Stimulated activated CD8-positive, alpha-beta memory T cell treated with anti-CD3 and anti-CD28 coated beads, Interleukin-7, amount 100 ng/mL, for 4 hours (primary cell): ENCODE results near the gene NDUFC1.
A peak's percentile ranks its signal among the peaks of the same experiment; 100 is the strongest.
"Not testable (repeated sequence)": the region's sequence is repeated elsewhere in the genome, so short reads cannot be mapped to it uniquely, and the experiment has no call there.

Source experiments
- DNase-seq, 2 donors: peaks; one replicate each; pipeline ENCODE4 v3.0.0-alpha.2; 2020; ENCODE audit warnings: low read depth in 2 of 2

Gene NDUFC1

DNA sequence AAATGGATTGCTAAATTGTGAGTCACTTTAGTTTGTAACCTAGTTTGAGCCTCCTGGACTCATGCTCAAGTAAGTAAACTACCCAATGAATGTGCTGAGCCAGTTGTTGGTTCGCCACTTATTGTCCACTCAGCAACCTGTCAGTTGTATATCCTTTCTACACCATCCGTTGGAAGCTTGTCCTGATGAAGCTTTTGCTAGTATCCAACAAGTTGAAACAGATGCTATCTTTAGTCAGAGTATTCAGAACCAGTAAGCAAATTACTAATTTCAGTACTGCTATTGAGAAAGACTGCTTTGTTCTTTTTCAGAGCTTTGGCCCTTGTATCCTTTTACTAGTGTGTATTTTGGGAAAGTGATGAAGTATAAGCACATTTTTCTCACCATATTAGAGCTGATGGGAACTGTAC is 5.3 kb downstream of the NDUFC1 start:
- no peak for DNase-seq

DNA sequence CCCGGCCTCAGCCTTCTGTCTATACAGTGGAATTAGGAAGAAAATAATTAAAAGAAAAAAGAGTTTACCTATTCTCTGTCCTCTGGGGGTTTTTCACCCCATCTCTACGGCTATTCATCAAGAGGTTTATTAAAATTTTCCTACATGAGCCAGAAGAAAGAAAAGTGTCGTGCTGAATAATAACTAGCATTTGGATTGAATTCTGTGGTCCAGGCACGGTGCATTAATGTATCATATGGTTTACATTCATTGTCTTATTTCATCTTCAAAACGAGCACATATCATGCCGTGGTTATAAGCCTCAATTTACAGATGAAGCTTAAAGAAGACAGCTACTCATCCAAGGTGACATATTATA is 6.4 kb downstream of the NDUFC1 start:
- DNase-seq, result no peak

DNA sequence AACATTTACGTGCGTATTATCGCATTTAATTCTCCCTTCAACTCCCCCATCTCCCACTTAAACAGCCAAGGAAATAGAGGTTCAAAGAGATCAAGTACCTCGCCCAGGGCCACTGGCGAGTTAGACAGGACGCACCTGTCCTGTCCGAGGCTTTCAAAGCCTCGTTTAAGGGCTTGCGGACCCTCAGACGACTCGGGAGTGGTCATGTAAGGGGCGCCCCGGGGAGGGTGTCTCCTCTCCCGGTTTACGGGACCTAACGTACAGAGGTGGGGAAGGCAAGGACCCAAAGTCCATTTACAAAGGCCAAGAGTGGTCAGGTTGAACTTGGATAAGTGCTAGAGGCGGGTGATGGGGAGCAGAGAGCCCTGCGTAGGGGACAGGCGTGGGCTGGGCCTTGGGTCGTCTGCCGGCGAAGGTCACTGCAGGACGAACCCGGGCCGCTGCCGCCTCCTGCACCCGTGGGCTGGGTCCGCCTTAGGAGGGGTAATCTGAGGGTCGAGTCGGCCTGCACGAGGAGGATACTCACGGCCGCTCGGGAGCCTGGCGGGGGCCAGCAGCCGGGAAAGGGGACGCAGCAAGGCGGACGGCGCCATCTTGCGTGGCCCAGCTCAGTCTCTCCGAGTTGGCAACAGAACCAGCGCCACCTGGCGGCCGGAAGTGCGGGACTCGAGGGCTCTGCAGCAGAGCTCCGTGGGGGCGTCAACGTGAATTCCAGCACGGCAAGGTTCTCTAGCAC is 6.9 kb downstream of the NDUFC1 start:
- peak; percentile 92 to 96 for DNase-seq

DNA sequence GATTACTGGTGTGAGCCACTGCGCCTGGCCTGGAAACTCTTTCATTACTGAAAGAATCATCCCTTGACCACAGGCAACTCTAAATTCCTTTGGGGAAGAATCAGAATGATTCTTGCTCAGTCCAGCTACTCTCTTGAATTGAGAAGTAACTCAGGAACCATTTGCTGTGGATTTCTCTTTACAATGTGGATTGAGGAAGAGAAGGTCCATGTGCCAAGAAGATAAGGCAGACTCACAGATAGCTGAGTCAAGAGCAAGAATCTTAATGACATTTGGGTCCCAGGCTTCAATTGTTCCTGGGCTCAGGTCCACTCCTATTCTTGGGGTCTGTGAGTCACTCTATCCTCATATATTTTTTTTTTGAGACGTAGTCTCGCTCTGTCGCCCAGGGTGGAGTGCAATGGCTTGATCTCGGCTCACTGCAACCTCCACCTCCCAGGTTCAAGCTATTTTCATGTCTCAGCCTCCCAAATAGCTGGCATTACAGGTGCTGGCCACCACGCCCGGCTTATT is 16.0 kb downstream of the NDUFC1 start:
- DNase-seq, result no peak

DNA sequence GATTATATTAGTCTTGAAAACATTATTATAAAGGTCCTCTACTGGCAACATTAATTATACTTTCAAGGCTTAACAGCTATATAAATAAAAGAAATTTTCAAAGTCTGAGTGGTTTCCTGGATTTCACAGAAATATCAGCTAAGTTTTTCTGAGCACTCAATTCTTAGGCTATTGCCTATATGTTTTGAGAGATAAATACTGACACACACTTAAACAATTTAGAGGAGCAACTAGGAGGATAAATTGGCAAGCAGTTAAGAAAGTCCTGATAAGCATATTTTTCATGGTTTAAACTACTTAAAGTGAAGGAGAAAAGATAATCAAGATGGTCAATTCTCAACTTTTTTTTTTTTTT is 19.6 kb downstream of the NDUFC1 start:
- no peak for DNase-seq

- no peak for DNase-seq
Measured at GRCh38 chr4:139282065-139282720, 20.1 kb downstream of the NDUFC1 start.

- DNase-seq, result peak in 1 of 2 donors; percentile 6
Measured at GRCh38 chr4:139279760-139280620, 22.3 kb downstream of the NDUFC1 start, which contains the start of gene MGARP. Gene MGARP, minus strand, starts transcription at chr4:139280225. Its CDS starts 67 bp downstream, at chr4:139280158.

DNA sequence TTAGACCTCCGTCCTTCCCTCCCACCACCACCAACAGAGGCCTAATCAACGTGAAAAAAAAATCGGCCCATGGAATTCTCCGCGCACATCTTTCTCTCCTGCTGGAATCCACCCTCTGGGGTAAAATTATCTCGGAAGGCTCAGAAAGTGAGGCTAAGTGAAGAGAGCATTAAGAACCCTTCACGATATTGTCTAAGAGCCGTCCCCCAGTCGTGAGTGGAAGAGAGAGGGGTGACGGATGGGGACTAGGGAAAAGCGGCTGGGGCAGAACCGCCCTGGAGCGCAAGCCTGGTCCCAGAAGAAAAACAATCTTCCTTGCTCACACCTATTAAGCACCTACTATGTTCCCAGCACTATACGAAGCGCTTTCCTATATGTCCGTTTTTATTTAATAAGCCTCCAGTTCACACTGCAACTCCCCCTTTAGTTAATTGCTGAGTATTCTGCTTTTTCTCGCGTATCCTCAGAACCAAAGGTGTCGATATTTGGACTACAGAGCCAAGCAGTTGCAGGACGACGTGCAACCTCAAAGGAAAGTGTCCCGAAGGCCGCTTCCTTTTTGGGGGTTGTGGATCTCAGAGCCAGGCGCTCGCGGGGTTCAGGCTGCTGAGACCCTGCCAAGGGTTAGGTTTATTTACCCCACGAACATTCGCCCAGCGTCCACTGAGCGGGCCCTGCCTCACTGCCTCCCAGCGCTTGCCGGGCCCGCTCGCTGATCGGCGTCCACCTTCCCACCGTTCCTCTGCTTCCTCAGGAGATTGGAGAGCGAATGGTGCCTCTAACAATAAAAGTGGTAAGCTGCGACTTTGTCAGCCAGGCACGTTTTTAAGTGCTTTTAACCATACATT is 23.1 kb downstream of the NDUFC1 start:
- no peak for DNase-seq

DNA sequence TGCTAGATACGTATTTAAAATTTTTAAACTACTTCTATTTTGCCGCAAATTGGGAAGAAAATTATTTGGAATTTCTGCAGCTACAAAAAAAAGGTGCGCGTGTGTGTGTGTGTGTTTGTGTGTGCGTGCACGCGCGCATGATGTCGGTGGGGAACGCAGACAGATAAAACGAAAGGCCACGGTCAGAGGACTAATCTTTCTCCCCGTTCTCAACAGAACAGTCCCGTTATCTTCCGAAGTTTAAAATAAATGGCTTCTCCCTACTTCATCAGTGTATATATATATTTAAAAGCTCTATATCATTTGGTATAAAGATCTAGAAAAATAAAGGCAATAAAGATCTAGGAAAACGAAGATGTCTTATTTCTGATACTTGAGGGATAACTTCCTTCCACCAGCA is 23.8 kb downstream of the NDUFC1 start:
- DNase-seq, result no peak

- DNase-seq, result no peak
Measured at GRCh38 chr4:139275281-139275735, 27.0 kb downstream of the NDUFC1 start.

- DNase-seq, result no peak
Measured at GRCh38 chr4:139274790-139275189, 27.5 kb downstream of the NDUFC1 start.

GRCh38 chr4:139273835-139274234 is 28.4 kb downstream of the NDUFC1 start:
- DNase-seq, result no peak

- DNase-seq, result no peak
Measured at GRCh38 chr4:139267301-139267700, 35.0 kb downstream of the NDUFC1 start.

DNA sequence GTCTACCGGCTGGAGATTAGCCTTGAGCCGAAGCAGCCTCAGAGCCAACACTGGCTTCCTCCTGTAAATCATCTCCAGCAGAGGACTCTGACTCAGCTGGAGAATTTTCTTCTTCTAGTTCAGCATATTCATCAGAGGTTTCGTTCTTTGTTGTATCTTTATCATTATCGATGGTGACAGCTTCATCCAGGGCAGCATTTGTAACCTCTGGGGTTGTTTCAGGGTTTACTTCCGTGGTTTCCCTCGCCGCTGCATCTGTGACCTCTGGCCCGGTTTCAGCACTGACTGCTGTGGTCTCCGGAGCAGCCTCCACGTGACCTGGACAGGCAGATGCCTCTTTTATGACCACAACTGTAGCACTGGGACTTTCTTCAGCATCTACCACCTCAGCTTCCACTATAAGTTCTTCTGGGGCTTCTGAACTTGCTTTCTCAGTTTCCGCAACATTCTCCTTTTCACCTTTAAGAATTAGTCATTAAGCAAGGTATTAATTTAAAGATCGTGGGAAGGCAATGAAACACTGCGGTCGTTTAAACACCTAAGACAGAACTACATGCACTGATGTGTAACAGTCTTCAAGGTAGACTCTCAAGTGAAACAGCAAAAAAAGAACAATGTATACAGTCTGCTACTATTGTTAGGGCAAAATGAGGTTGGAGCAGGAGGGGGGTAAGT is 35.6 kb downstream of the NDUFC1 start:
- DNase-seq, result peak; percentile 57 to 62

GRCh38 chr4:139266208-139266582 is 36.1 kb downstream of the NDUFC1 start:
- DNase-seq, result no peak

DNA sequence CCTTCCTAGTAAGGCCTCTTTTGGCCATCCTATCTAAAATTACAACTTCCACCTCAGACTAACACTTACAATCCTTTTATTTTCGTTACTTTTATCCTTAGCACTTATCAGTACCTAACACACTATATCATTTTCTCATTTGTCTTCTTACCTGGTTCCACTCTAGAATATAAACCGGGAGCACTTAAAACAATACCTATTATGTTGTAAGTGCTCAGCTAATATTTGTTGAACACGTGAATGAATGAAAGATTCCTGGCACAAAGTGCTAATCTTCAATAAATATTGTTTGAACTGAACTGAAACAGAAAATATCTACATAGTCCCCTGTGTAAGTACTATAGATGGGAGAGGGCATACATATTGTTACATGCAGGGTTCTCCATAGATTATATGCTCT is 36.6 kb downstream of the NDUFC1 start:
- DNase-seq, result no peak

- DNase-seq, result no peak
Measured at GRCh38 chr4:139256349-139256748, 45.9 kb downstream of the NDUFC1 start.

DNA sequence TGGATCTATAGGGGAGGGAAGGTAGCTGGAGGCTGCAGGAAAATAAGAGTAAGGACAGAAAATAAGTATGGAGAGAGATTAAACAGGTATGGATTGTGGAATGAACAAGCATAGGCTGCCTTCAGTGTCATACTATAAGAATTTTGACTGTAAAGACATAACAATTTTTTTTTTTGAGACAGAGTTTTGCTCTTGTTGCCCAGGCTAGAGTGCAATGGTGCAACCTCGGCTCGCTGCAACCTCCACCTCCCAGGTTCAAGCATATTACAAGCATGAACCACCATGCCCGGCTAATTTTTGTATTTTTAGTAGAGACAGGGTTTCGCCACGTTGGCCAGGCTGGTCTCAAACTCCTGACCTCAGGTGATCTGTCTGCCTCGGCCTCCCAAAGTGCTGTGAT is 46.7 kb downstream of the NDUFC1 start:
- DNase-seq, result not testable (repeated sequence)

DNA sequence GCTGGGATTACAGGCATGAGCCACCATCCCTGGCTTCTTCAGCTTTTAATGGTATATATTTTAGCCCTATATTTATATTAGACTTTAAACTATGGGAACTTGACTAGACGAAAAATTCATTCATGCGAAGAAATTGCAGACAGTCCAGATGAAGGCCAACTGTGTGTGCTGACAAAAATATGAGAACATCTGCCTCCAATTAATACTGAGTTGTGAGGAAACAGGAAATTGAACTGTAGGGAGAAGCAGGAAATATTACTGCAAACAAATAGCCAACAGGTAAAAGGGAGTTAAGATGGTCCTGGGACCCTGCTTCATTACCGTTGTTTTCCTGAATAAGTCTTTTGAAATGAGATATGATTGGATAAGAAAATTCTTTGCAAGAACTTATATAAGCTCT is 48.6 kb downstream of the NDUFC1 start:
- DNase-seq, result no peak

DNA sequence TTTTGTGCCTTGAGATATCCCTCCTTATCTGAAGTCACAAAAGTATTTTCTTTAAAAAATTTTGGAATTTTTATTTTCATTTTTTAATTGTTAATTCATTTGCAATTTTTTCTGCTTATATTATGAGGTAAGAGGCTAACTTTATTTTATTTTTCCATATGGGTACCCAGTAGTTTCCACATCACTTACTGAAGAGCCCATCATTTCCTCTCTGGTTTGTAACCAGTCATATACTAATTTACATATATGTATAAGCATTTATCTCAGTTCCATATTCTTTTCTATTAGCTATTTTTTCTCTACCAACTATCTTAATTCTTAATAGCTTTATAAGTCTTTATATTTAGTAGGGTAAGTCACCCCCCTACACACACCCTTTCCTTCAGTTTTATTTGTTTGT is 49.2 kb downstream of the NDUFC1 start:
- no peak for DNase-seq

DNA sequence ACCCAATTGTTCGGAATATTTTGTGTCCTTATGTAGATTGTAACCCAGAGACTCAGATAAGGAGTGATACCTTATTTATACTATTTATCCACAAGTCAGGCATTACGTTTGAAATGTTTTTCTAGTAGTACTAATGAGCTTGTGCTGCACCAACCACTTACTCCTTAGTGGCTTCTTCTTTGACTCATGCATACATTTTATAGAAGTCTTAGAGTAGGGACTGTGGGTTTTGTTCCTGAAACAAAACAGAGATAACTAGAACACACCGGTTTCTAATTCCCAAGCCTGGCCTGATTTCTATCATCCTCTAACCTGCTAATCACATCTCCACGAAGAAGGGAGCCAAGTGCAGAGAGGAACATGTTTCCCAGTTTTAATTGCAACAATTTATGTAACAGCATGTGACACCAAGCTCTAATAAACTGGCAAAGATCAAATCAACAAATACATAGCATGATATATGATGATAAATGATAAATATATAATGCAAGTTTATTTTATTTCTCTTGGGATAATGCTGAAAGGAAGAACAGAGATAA is 54.5 kb downstream of the NDUFC1 start:
- no peak for DNase-seq
